HUES64 (cell line): ENCODE measurements around the gene CPN2.

ENCODE experiments used
- H3K27ac ChIP-seq: 2 replicates; pipeline ENCODE4 v1.7.0; 2013; ENCODE audit warnings: low read depth, low read length, inconsistent platforms
- H3K27me3 ChIP-seq: 2 replicates; pipeline ENCODE4 v1.6.1; 2013; ENCODE audit warnings: mild to moderate bottlenecking, low read length; ENCODE audit not compliant: insufficient read depth
- H3K36me3 ChIP-seq: 2 replicates; pipeline ENCODE4 v1.6.1; 2013; ENCODE audit warnings: mild to moderate bottlenecking, low read length; ENCODE audit not compliant: insufficient read depth
- H3K4me1 ChIP-seq: 2 replicates; pipeline ENCODE4 v1.6.1; 2013; ENCODE audit warnings: mild to moderate bottlenecking, low read length, moderate library complexity; ENCODE audit not compliant: insufficient read depth
- H3K4me3 ChIP-seq: 2 replicates; pipeline ENCODE4 v1.5.1; 2013; ENCODE audit warnings: mild to moderate bottlenecking, low read length, moderate library complexity
- H3K9ac ChIP-seq: 2 replicates; pipeline ENCODE4 v1.6.1; 2013; ENCODE audit warnings: mild to moderate bottlenecking, low read depth, low read length
- H3K9me3 ChIP-seq: 2 replicates; pipeline ENCODE4 v1.6.1; 2013; ENCODE audit warnings: low read depth, low read length; ENCODE audit not compliant: insufficient read depth
- WGBS: fragments of 150-250, 120-280 bp; methylation state at CpG from one replicate; pipeline ENCODE4 v1.1.7; 2013; ENCODE audit warnings: missing lambda C conversion rate; 5-methylcytosine and 5-hydroxymethylcytosine counted together

Gene CPN2

DNA sequence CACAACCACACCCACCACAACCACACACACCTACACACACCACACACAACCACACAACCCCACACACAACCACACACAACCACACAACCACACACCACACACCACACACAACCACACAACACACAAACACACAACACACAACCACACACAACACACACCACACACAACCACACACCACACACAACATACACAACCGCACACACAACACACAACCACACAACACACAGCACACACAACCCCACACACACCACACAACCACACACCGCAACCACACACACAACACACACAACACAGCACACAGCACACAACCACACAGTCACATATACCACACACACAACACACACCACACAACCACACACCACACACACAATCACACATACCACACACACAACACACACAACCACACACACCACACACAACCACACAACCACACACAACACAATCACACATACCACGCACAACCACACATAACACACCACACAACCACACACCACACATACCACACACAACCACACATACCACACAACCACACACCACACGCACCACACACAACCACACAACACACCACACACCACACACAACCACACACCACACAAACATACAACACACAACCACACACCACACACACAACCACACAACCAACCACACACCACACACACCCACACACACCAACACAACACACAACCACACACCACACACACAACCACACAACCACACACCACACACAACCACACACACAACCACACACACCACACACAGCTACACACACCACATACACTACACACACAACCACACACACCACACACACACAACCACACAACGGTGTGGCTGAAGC lies 23.7 kb downstream of the CPN2 start:
- Histone ChIP-seq H3K27me3 (peaks cover 12% of the 10 kb centered on the region), H3K4me3 (no peak overlapping the region), H3K9me3 (no peaks in the 10 kb centered on the region), H3K9ac (no peak overlapping the region), H3K27ac (no peak overlapping the region), H3K36me3 (no peaks in the 10 kb centered on the region), H3K4me1 (no peaks in the 10 kb centered on the region)
- WGBS = 91% methylated on average over 5 of the region's 5 CpGs

GRCh38 chr3:194326968-194327217 lies 24.2 kb downstream of the CPN2 start:
- no peak overlapping the region for H3K27ac ChIP-seq
- WGBS = 87% methylated on average over 2 of the region's 2 CpGs
- no peak overlapping the region for H3K4me3 ChIP-seq
- no peaks in the 10 kb centered on the region for H3K9me3 ChIP-seq
- H3K4me1 ChIP-seq = no peaks in the 10 kb centered on the region
- H3K36me3 ChIP-seq = no peaks in the 10 kb centered on the region
- H3K9ac ChIP-seq = no peak overlapping the region
- H3K27me3 ChIP-seq = peaks cover 7% of the 10 kb centered on the region

DNA sequence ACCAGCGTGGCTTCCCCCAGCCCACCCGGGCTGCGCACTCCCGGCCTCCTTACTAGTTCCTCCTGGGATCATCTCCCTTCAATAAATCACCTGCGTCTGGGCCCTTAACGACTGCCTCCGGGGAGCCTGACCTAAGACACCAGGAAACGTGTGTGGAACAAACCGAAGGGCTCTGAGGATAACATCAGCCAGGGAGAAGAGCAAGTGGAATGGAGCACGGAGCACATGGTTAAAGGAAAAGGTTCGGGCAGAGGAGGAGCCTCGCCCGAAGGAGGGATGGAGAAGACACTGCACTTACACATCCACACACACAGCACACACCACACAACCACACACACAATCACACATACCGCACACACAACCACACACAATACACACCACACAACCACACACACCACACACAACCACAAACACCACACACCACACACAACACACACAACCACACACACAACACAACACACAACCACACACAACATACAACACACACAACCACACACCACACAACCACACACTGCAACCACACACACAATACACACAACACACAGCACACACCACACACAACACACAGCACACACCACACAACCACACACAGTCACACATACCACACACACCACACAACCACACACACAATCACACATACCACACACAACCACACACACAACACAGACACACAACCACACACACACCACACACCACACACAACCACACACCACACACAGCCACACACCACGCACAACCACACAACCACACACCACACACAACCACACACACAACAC lies 24.7 kb downstream of the CPN2 start:
- Histone ChIP-seq H3K36me3 (no peaks in the 10 kb centered on the region), H3K9ac (no peak overlapping the region), H3K4me1 (no peaks in the 10 kb centered on the region), H3K27me3 (peaks cover 1% of the 10 kb centered on the region; the same call in 1 of the 2 replicates), H3K9me3 (no peaks in the 10 kb centered on the region), H3K4me3 (no peak overlapping the region), H3K27ac (no peak overlapping the region)
- WGBS = 83% methylated on average over 15 of the region's 15 CpGs

DNA sequence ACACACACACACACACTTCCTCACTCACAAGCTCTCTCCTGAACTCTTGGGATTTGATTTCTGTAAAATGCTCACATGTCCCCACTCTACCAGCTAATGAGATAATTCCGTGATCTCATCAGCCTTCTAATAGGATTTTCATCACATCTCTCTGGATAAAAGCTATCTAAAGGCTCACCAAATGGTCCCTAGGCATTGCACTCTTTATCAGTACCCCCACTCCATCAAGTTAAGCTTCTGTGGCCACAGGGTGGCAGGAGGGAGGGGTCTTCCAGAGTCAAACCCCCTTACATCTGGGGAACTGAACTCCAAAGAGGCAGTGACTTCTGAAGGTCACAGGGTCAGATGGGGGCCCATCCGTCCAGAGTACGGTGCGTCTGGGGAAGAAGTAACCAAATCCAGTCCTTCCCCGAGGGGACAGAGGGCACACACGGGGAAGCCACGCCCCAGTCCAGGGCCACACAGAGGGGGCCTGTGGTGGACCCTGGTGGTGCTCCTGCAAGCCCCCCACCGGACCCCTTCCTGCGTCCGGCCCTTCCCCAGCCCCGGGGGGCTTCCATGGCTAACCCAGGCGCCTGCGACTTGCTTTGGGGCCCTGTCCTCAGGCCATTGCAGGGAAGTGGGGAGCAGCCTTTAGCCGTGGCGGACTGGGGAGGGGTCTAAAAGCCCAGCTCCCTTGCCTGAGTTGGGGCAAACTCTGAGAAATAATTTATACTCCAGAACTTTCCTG lies 25.5 kb downstream of the CPN2 start:
- H3K27ac ChIP-seq = no peak overlapping the region
- no peaks in the 10 kb centered on the region for H3K27me3 ChIP-seq
- H3K9me3 ChIP-seq = no peaks in the 10 kb centered on the region
- H3K36me3 ChIP-seq = no peaks in the 10 kb centered on the region
- no peaks in the 10 kb centered on the region for H3K4me1 ChIP-seq
- WGBS = 92% methylated on average over 15 of the region's 15 CpGs
- H3K9ac ChIP-seq = no peak overlapping the region
- no peak overlapping the region for H3K4me3 ChIP-seq

DNA sequence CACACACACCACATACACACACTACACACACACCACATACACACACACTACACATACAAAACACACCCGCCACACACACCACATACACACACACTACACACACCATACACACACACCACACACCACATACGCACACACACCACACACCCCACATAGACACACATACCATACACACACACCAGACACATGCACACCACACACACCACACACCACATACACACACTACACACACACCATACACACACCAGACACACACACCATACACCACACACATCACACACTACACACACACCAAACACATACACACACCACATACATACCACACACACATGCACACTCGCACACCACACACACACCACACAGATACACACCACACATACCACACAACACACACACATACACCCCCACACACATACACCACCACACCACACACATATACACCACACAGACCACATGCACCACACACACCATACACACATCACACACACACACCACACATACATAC lies 26.3 kb downstream of the CPN2 start:
- Histone ChIP-seq H3K9ac (no peak overlapping the region), H3K36me3 (no peaks in the 10 kb centered on the region), H3K9me3 (peaks cover 3% of the 10 kb centered on the region; the same call in 1 of the 2 replicates), H3K27me3 (no peaks in the 10 kb centered on the region), H3K4me3 (no peak overlapping the region), H3K27ac (no peak overlapping the region), H3K4me1 (no peaks in the 10 kb centered on the region)
- WGBS = 94% methylated on average over 3 of the region's 3 CpGs

DNA sequence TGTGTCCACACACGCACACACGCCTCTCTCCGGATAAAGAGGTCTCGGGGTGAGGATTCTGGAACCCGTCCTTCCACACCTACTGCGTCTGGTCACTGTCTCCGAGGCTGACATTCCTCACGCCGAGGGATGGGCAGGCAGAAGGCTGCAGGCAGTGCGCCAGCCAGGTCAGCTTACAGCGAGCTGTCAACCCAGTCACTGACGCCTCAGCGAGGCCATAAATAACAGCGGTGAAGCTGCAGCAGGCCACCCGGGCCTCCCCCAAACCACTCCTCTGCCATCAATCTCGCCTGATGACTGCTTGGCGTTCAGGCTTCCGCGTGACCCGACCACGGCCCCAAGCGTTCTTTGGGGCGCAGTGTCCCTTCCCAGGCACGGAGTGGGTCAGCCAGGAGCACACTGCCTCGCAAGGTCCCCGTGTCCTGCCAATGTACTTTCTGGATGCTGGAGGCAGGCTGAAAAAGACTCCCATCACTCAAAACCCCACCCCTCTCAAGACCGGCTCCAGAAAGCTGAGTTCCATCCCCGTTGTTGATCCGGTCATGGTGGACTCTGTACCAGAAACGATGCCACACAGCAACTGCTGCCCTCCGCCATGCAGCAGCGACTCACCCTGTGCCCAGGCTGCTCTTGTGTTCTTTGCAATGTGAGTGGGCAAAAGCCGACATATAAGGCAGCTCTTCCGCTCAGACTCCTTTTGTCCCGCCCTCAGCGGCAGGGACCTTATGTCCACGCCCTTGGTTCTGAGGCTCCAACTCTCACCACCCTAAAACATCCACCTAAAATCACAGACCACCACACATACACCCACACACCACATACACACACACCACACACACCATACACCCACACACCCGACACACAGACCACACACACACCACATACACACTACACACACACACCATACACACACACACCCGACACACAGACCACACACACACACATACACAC lies 27.1 kb downstream of the CPN2 start:
- Histone ChIP-seq H3K9me3 (peaks cover 11% of the 10 kb centered on the region), H3K36me3 (no peaks in the 10 kb centered on the region), H3K4me1 (no peaks in the 10 kb centered on the region), H3K4me3 (no peak overlapping the region), H3K27me3 (no peaks in the 10 kb centered on the region), H3K9ac (no peak overlapping the region), H3K27ac (no peak overlapping the region)
- WGBS = 89% methylated on average over 39 of the region's 39 CpGs

- H3K9ac ChIP-seq = no peak overlapping the region
- H3K36me3 ChIP-seq = no peaks in the 10 kb centered on the region
- H3K27me3 ChIP-seq = no peaks in the 10 kb centered on the region
- no peak overlapping the region for H3K27ac ChIP-seq
- WGBS = 88% methylated on average over 18 of the region's 18 CpGs
- peaks cover 24% of the 10 kb centered on the region for H3K9me3 ChIP-seq
- H3K4me1 ChIP-seq = no peaks in the 10 kb centered on the region
- no peak overlapping the region for H3K4me3 ChIP-seq
Measured at GRCh38 chr3:194322678-194323211, 28.4 kb downstream of the CPN2 start.

DNA sequence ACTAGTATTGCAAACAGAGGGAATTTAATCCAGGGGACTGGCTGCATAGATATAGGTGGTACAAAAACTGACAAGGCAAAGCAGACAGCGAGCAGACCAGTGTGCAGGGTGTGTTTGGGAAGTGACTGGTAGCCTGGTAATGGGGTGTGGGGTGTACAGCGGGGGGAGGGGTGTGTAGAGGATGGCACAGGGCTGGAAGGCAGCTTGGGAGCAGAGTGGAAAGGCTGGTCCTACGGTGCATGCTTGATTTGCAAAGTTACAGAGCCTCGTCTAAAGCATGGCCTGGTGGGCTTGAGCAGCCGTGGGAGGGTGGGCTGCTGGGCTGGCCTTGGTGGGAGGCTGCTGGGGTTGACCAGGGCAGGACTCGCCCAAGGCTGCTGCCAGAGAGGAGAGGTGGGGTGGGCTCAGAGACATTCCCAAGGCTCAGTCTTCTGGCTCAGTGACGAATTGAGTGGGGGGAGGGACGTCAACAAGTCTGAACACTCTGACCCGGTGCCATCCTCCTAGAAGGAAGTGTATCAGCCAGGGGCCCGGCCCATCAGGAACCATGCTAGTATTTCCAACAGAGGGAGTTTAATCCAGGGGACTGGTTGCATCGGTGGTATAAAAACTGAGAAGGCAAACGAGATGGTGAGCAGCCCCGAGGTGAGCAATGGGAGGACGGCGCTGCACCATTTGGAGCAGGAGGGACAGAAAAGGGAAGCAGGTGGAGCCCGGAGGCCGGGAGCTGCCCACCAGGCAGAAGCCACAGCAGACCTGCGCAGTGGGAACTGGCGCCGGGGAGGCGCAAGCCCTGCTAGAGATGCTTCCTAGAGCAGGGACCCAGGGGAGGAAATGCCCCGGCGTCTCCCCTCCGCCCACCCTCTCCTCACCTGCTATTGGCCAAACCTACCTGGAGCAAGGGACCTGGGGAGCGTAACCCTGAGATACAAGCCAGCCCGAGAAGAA lies 29.2 kb downstream of the CPN2 start:
- peaks cover 4% of the 10 kb centered on the region for H3K27me3 ChIP-seq
- no peak overlapping the region for H3K9ac ChIP-seq
- H3K4me3 ChIP-seq = no peak overlapping the region
- no peak overlapping the region for H3K27ac ChIP-seq
- H3K9me3 ChIP-seq = peaks cover 25% of the 10 kb centered on the region
- no peaks in the 10 kb centered on the region for H3K4me1 ChIP-seq
- H3K36me3 ChIP-seq = no peaks in the 10 kb centered on the region
- WGBS = 95% methylated on average over 26 of the region's 26 CpGs

- H3K4me3 ChIP-seq = no peak overlapping the region
- H3K4me1 ChIP-seq = no peaks in the 10 kb centered on the region
- H3K27me3 ChIP-seq = peaks cover 16% of the 10 kb centered on the region
- H3K9ac ChIP-seq = no peak overlapping the region
- H3K27ac ChIP-seq = no peak overlapping the region
- 84% methylated on average over 10 of the region's 10 CpGs for WGBS
- no peaks in the 10 kb centered on the region for H3K36me3 ChIP-seq
- peaks cover 25% of the 10 kb centered on the region for H3K9me3 ChIP-seq
Measured at GRCh38 chr3:194320744-194321243, 30.3 kb downstream of the CPN2 start.
